GM21619 (cell line): ENCODE data around the gene TTC39B.
A peak's percentile ranks its signal among the peaks of the same experiment; 100 is the strongest.

Source experiments
- ATAC-seq: cut with Tn5 transposase; IDR thresholded peaks from one replicate; pipeline ENCODE4 v1.9.1; 2021; ENCODE audit not compliant: unreplicated experiment

The TTC39B gene

GRCh38 chr9:15137089-15137488 is 169.9 kb downstream of the TTC39B start:
- ATAC-seq: no peak

- no peak for ATAC-seq
These were observed 170.4 kb downstream of the TTC39B start for GRCh38 chr9:15136646-15137045.

- ATAC-seq: peak; percentile 93
These were observed 171.7 kb downstream of the TTC39B start for GRCh38 chr9:15135164-15135792.

- no peak for ATAC-seq
These were observed 173.5 kb downstream of the TTC39B start for GRCh38 chr9:15133488-15133887.

- ATAC-seq: no peak
These were observed 174.9 kb downstream of the TTC39B start for GRCh38 chr9:15132091-15132490.

GRCh38 chr9:15131094-15131493 is 175.9 kb downstream of the TTC39B start:
- no peak for ATAC-seq

GRCh38 chr9:15127831-15128230 is 179.2 kb downstream of the TTC39B start:
- no peak for ATAC-seq

GRCh38 chr9:15121630-15122029 is 185.4 kb downstream of the TTC39B start:
- no peak for ATAC-seq

GRCh38 chr9:15116130-15116580 is 190.9 kb downstream of the TTC39B start:
- ATAC-seq: no peak

GRCh38 chr9:15115702-15116101 is 191.3 kb downstream of the TTC39B start:
- no peak for ATAC-seq

GRCh38 chr9:15115041-15115440 is 192.0 kb downstream of the TTC39B start:
- ATAC-seq: no peak
